ENCODE data around the gene RHOV. TPM values are rescaled to one million over a fixed set of nuclear protein-coding genes. Genes with fewer than 3 reads are reported as not detected.
A peak's percentile ranks its signal among the peaks of the same experiment; 100 is the strongest.

Gene RHOV
- total RNA-seq, 1 donor from 2014 or later, result not detected

GRCh38 chr15:40914013-40914412 is 40.0 kb upstream of the RHOV start:
- ATAC-seq (no peak), DNase-seq (no peak)
- no peak overlapping the region for H3K4me3 ChIP-seq
- no peaks in the 10 kb centered on the region for H3K36me3 ChIP-seq
- no peaks in the 10 kb centered on the region for H3K27me3 ChIP-seq
- no peaks in the 10 kb centered on the region for H3K9me3 ChIP-seq
- H3K27ac ChIP-seq, result no peak overlapping the region
- H3K4me1 ChIP-seq, result peaks cover 27% of the 10 kb centered on the region
- intact Hi-C loops (cut with DNase I), result no loop called here
- TF ChIP-seq, protein P1, sequence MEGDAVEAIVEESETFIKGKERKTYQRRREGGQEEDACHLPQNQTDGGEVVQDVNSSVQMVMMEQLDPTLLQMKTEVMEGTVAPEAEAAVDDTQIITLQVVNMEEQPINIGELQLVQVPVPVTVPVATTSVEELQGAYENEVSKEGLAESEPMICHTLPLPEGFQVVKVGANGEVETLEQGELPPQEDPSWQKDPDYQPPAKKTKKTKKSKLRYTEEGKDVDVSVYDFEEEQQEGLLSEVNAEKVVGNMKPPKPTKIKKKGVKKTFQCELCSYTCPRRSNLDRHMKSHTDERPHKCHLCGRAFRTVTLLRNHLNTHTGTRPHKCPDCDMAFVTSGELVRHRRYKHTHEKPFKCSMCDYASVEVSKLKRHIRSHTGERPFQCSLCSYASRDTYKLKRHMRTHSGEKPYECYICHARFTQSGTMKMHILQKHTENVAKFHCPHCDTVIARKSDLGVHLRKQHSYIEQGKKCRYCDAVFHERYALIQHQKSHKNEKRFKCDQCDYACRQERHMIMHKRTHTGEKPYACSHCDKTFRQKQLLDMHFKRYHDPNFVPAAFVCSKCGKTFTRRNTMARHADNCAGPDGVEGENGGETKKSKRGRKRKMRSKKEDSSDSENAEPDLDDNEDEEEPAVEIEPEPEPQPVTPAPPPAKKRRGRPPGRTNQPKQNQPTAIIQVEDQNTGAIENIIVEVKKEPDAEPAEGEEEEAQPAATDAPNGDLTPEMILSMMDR (IDR thresholded peaks at IDR 0.05), result no peak

GRCh38 chr15:40912478-40912877 is 38.4 kb upstream of the RHOV start:
- intact Hi-C loops (cut with DNase I), result no loop called here
- H3K27ac ChIP-seq, result no peak overlapping the region
- no peak for ATAC-seq
- DNase-seq, result no peak
- H3K4me3 ChIP-seq, result no peak overlapping the region
- TF ChIP-seq, protein P1 (IDR thresholded peaks at IDR 0.05), result no peak
- H3K27me3 ChIP-seq, result no peaks in the 10 kb centered on the region
- no peaks in the 10 kb centered on the region for H3K9me3 ChIP-seq
- H3K4me1 ChIP-seq, result peaks cover 18% of the 10 kb centered on the region
- H3K36me3 ChIP-seq, result no peaks in the 10 kb centered on the region

GRCh38 chr15:40911693-40912092 is 37.7 kb upstream of the RHOV start:
- Histone ChIP-seq H3K27me3 (no peaks in the 10 kb centered on the region), H3K4me3 (no peak overlapping the region), H3K27ac (peak overlapping the region; percentile 6), H3K9me3 (no peaks in the 10 kb centered on the region), H3K4me1 (peaks cover 26% of the 10 kb centered on the region), H3K36me3 (no peaks in the 10 kb centered on the region)
- TF ChIP-seq, protein P1 (IDR thresholded peaks at IDR 0.05), result no peak
- ATAC-seq (no peak), DNase-seq (no peak)
- intact Hi-C loops (cut with DNase I), result no loop called here

DNA sequence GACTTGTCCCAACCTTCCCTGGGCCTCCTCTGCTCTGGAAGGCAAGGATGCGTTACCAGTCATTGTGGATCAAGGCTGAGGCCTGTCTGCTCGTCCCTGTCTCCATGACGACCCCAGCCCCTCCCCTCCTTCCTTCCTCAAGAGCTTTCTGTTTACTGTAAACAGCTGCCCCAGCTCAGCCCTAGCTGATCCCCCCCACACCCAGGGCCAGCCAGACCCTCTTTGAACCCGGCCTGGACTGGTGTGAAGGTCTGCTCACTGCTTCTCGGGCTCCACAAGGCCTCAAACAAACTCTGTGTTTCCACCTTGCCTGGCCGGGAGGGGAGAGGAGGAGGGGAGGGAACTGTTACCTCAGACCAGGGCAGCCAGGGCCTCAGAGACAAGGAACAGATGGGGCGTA is 37.1 kb upstream of the RHOV start:
- no peaks in the 10 kb centered on the region for H3K36me3 ChIP-seq
- intact Hi-C loops (cut with DNase I), result no loop called here
- H3K27ac ChIP-seq, result peak overlapping the region; percentile 6
- DNase-seq (no peak), ATAC-seq (no peak)
- H3K9me3 ChIP-seq, result no peaks in the 10 kb centered on the region
- TF ChIP-seq, protein P1 (IDR thresholded peaks at IDR 0.05), result no peak
- H3K27me3 ChIP-seq, result no peaks in the 10 kb centered on the region
- H3K4me1 ChIP-seq, result peaks cover 30% of the 10 kb centered on the region
- H3K4me3 ChIP-seq, result no peak overlapping the region

GRCh38 chr15:40909662-40910630 is 35.9 kb upstream of the RHOV start:
- Histone ChIP-seq H3K36me3 (no peaks in the 10 kb centered on the region), H3K4me1 (peaks cover 40% of the 10 kb centered on the region), H3K4me3 (no peak overlapping the region), H3K27ac (peak overlapping the region; percentile 17), H3K9me3 (no peaks in the 10 kb centered on the region), H3K27me3 (no peaks in the 10 kb centered on the region)
- DNase-seq (peak; percentile 84), ATAC-seq (peak; percentile 2)
- TF ChIP-seq, protein P1 (IDR thresholded peaks at IDR 0.05), result no peak
- intact Hi-C loops (cut with DNase I), result loop anchor here (10.0 kb wide), 1 partner anchor 265 kb away; no protein-coding TSS in a partner anchor

Data from upper lobe of right lung (tissue), 1 donor.